ENCODE data around the gene FAM171A1.
"Not testable (repeated sequence)": the region's sequence is repeated elsewhere in the genome, so short reads cannot be mapped to it uniquely, and the experiment has no call there.

Gene FAM171A1

DNA sequence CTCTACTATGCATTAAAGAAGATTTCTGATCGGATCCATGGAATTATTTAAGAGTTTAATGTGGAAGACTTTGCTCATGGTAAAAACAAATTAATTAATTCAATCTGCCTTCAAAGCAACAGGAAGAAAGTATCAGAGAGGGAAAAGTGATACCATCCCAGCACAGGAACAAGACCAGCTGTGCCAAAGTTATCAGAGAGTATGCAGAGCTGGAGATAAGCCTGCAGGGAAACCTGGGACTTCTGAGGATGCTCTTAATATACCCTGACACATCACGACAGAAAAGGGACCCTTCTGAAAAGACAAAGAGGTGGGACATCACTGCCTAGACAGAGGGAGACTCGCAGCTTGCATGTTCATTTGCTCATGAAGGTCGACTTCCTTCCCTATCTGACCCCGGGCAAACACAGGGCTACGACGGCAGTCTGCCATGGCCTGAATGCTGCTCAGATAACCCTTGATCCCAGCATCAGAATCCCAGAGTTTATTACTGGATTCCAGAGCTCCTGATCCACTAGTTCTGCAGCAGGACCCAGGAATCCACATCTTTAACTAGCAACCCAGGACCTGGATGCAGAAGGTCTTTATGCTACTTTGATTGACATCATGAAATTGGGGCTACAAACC is 29.5 kb downstream of the FAM171A1 start:
- no peak for DNase-seq (ENCODE audit: low read depth)
- TF ChIP-seq, protein P1, sequence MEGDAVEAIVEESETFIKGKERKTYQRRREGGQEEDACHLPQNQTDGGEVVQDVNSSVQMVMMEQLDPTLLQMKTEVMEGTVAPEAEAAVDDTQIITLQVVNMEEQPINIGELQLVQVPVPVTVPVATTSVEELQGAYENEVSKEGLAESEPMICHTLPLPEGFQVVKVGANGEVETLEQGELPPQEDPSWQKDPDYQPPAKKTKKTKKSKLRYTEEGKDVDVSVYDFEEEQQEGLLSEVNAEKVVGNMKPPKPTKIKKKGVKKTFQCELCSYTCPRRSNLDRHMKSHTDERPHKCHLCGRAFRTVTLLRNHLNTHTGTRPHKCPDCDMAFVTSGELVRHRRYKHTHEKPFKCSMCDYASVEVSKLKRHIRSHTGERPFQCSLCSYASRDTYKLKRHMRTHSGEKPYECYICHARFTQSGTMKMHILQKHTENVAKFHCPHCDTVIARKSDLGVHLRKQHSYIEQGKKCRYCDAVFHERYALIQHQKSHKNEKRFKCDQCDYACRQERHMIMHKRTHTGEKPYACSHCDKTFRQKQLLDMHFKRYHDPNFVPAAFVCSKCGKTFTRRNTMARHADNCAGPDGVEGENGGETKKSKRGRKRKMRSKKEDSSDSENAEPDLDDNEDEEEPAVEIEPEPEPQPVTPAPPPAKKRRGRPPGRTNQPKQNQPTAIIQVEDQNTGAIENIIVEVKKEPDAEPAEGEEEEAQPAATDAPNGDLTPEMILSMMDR (conservative IDR thresholded peaks at IDR 0.05; ENCODE audit: control insufficient read depth, insufficient read depth, low read depth, low read length): no peak
- no peak overlapping the region for H3K4me3 ChIP-seq (ENCODE audit: control insufficient read depth, low read depth, low read length)

DNA sequence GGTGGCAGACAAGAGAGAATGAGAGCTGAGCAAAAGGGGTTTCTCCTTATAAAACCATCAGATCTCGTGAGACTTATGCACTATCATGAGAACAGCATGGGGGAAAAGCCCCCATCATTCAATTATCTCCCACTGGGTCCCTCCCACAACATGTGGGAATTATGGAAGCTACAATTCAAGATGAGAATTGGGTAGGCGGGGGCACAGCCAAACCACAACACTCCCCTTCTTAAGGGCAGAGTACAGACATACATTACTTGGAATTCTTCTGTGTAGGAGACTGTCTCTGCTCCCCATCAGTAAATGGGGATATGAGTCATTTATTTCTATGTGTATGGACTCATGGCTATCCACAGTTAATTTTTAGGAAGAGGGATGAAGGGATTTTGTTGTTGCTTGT is 31.2 kb downstream of the FAM171A1 start:
- TF ChIP-seq, protein P1 (conservative IDR thresholded peaks at IDR 0.05; ENCODE audit: control insufficient read depth, insufficient read depth, low read depth, low read length): no peak
- no peak for DNase-seq (ENCODE audit: low read depth)
- H3K4me3 ChIP-seq (ENCODE audit: control insufficient read depth, low read depth, low read length): no peak overlapping the region

DNA sequence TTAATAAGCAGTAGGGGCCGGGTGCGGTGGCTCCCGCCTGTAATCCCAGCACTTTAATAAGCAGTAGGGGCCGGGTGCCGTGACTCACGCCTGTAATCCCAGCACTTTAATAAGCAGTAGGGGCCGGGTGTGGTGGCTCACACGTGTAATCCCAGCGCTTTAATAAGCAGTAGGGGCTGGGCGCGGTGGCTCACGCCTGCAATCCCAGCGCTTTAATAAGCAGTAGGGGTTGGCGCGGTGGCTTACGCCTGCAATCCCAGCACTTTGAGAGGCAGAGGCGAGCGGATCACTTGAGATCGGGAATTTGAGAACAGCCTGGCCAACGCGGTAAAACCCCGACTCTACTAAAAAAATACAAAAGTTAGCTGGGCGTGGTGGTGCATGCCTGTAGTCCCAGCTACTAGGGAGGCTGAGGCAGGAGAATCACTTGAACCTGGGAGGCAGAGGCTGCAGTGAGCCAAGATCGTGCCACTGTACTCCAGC is 33.6 kb downstream of the FAM171A1 start:
- not testable (repeated sequence) for H3K4me3 ChIP-seq (ENCODE audit: control insufficient read depth, low read depth, low read length); DNase-seq (ENCODE audit: low read depth)

DNA sequence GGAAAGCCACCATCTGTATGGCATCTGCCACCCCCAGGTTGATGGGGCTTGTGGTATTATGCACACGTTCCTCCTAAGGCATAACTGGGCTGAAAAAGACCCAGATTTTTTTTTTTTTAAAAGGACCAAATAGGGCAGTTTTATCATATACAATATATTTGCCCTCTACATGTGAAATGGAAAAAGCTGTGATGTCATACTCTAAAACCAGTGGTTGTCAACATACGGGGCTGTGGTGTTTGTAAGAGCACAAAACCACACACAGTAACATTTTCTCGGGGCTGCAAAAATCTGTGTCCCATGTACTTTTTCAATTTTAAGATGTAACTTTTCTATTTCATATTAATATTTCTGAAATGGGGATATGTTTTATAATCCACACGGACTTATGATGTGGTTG is 34.9 kb downstream of the FAM171A1 start:
- TF ChIP-seq, protein P1 (conservative IDR thresholded peaks at IDR 0.05; ENCODE audit: control insufficient read depth, insufficient read depth, low read depth, low read length): no peak
- peak; percentile 6 for DNase-seq (ENCODE audit: low read depth)
- H3K4me3 ChIP-seq (ENCODE audit: control insufficient read depth, low read depth, low read length): no peak overlapping the region

DNA sequence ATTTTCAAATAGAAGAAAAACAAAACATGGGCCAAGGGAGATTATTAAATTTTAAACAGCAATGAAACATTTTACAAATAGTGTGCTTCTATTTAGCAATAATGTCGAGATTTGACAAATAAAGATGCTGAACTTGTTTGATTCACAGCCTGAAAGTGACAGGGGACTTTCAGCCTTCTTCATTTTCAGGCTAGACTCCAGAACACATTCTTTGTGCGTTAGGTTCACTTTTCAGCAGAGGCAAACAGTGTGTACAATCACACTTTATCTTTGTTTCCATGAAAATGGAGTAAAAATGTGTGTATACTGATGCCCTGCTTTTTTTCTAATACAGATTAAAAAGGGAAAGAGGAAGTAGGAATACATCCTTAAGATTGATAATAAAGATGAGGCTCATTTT is 35.6 kb downstream of the FAM171A1 start:
- DNase-seq (ENCODE audit: low read depth): no peak
- H3K4me3 ChIP-seq (ENCODE audit: control insufficient read depth, low read depth, low read length): no peak overlapping the region
- TF ChIP-seq, protein P1 (conservative IDR thresholded peaks at IDR 0.05; ENCODE audit: control insufficient read depth, insufficient read depth, low read depth, low read length): no peak

DNA sequence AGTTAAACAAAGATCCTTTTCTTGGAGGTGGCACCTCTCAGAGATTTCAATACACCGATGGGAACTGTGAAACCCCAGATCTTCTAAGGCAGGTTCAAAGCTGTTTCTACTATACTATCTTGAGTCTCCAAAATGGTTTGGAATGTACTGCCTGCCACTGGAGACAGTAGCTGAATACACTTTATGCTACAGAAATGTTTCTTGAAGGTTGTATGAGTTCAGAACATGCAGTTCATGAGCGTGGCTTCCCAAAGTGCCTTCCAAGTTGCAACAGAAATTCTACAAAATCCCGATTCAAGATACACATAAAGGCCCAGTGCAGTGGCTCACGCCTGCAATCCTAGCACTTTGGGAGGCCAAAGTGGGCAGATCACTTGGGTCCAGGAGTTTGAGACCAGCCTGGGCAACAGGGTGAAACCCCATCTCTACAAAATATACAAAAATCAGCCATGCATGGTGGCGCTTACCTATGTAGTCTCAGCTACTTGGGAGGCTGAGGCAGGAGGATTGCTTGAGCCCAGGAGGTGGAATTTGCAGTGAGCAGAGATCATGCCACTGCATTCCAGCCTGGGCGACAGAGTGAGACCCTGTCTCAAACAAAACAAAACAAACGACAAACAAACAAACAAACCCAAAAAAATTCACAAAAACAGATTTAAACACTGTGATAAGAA is 36.3 kb downstream of the FAM171A1 start:
- TF ChIP-seq, protein P1 (conservative IDR thresholded peaks at IDR 0.05; ENCODE audit: control insufficient read depth, insufficient read depth, low read depth, low read length): no peak
- DNase-seq (ENCODE audit: low read depth): no peak
- no peak overlapping the region for H3K4me3 ChIP-seq (ENCODE audit: control insufficient read depth, low read depth, low read length)

DNA sequence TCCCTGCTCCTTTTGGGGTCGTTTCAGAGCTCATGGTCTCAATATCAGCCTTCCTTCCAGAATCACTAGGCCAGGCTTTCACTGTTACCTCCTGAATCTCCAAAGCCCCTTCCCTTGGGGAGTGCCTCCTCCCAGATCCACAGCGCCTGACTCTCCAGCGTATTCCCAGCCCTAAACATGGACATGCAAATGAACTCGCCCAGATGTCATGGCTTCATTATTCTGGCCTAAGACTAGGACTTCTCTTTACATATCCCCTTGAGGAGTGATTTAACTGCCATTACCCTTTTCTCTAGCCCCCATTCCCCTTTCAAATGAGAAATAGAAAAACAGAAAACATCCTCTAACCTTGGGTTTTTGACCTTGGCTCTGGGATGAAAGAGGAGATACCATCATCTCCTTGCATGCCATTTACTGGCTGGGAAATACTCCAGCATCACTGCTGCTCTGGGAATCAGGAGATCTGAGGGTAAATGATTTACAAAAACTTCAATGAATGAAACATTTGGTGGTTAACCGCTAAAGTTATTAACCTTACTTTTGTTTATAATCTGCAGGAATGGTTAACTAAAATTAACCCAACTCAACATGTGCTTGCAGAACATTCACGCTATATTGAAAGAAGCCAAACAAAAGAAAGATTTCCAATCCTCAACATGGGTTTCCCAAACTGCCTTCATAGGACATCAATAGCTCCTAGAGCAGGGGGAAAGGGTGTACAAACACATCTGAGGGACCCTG is 37.0 kb downstream of the FAM171A1 start:
- no peak for DNase-seq (ENCODE audit: low read depth)
- TF ChIP-seq, protein P1 (conservative IDR thresholded peaks at IDR 0.05; ENCODE audit: control insufficient read depth, insufficient read depth, low read depth, low read length): no peak
- no peak overlapping the region for H3K4me3 ChIP-seq (ENCODE audit: control insufficient read depth, low read depth, low read length)

DNA sequence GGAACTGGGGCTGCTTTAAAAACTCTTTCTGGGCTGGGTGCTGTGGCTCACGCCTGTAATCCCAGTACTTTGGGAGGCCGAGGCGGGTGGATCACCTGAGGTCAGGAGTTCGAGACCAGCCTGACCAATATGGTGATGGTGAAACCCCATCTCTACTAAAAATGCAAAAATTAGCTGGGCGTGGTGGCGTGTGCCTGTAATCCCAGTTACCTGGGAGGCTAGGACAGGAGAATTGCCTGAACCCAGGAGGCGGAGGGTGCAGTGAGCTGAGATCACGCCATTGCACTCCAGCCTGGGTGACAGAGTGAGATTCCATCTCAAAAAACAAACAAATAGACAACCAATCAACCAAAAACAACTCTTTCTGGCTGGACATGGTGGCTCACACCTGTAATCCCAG is 37.9 kb downstream of the FAM171A1 start:
- H3K4me3 ChIP-seq (ENCODE audit: control insufficient read depth, low read depth, low read length); DNase-seq (ENCODE audit: low read depth): not testable (repeated sequence)

All from fibroblast of mammary gland (primary cell).